Activated naive CD4-positive, alpha-beta T cell (primary cell): ENCODE data around the gene MLN.

Source experiments
- DNase-seq, 4 experiments: peaks; one replicate each; lab custom pipeline; 2025; lab: John Stamatoyannopoulos, UW

Gene MLN

GRCh38 chr6:33771146-33772081 is 32.4 kb downstream of the MLN start:
- peak in 3 of 4 experiments; percentile 24 to 64 (median 37) for DNase-seq

- no peak for DNase-seq
These were observed 33.0 kb downstream of the MLN start for GRCh38 chr6:33770833-33771145.

DNA sequence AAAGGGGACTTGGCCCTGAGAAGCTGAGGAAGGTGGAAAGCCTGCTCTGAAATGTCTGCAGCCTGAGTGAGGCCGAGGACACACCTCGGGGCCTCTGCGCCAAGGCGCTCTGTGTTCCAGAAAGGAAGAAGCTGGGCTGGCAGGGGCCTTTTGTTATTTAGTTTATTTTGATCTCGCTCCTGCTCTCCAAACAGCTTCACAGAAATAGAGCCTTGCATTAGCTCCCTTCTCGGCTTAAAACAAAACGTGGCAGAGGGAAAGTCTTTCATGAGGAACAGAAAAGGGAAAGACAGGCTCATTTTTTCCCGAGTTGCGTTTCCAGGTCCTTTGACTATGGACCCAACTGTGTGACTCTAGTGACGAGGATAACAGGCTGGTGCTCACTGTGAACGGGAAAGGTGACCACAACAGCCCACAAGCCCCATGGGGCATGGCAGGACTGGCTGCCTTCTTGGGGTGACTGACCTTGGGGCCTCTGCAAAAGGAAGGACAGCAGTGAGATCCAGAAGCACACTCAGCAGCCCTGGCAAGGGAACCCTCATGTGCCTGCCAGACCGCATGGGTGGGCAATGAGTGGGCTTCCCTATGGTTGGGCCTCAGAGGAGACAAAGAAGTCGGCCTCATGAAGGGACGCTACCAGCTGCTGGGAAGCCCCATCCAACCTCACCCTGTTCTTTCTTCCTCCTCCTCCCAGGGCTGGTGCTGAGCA is 33.5 kb downstream of the MLN start:
- no peak for DNase-seq

DNA sequence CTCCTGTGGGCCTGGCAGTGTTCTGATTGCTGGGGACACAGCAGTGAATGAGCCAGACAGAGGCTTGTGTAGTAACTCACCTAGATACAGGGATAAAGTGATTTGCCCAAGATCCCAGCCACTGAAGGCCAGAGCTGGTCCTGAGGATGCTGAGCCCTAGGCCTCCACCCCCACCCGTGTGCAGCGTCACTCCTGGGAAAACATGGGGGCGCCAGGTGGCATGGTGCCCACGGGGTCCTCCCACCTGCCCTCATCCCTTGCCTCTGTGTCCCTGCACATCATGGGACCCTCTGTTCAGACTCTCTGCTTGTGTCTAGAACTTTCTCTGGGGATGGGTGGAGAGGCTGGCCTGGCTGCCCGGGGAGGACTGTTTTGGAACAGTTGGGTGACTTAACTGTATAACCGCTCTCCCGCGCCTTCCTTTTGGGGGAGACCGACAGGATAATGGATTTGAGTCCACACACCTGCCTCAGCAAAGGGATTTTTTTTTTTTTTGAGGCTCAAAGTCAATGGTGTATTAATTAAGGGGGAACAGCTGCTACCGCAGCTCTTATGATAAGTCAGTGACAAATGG is 34.5 kb downstream of the MLN start:
- no peak for DNase-seq

DNA sequence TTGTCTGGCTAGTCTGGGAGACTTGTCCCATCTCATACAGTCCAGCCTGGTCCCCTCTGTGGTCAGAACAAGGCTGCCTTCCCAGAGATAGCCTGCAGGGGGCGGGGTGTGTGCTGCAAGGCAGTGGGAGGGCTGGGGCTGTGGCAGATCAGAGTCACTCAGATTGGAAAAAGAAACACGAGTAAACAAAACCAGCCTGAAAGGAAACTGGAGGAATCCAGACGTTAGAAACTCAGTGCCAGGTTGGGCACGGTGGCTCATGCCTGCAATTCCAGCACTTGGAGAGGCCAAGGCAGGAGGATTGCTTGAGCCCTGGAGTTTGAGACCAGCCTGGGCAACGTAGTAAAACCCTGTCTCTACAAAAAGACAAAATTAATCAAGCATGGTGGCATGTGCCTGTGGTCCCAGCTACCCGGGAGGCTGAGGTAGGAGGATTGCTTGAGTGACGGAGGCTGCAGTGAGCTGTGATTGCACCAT is 35.1 kb downstream of the MLN start:
- peak; percentile 41 to 68 (median 46) for DNase-seq

- DNase-seq: no peak
These were observed 36.6 kb downstream of the MLN start for GRCh38 chr6:33766921-33767907.

- no peak for DNase-seq
These were observed 38.4 kb downstream of the MLN start for GRCh38 chr6:33765368-33765767.

- no peak for DNase-seq
These were observed 39.8 kb downstream of the MLN start for GRCh38 chr6:33764036-33764435.

- DNase-seq: no peak
These were observed 40.3 kb downstream of the MLN start for GRCh38 chr6:33763483-33763882.

DNA sequence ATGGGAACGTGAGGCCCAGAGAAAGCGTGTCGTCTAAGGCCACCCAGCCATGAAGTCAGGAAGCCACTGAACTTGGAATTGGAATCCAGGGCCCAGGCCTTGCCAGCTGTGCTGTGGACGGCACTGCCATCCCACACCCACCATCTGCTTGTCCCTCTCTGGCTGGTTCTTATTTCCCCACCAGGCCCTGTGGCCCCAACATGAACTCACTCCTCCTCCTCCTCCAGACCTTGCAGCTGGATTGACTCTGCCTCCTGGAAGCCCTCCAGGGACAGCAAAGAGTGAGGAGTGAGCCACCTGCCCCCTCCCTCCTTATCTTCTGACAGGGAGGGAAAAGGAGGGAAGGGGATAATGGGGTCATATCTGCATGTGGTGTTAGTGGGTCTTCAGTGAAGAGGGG is 41.1 kb downstream of the MLN start:
- no peak for DNase-seq

- DNase-seq: peak in 1 of 4 experiments; percentile 27
These were observed 41.7 kb downstream of the MLN start for GRCh38 chr6:33761922-33762629.

DNA sequence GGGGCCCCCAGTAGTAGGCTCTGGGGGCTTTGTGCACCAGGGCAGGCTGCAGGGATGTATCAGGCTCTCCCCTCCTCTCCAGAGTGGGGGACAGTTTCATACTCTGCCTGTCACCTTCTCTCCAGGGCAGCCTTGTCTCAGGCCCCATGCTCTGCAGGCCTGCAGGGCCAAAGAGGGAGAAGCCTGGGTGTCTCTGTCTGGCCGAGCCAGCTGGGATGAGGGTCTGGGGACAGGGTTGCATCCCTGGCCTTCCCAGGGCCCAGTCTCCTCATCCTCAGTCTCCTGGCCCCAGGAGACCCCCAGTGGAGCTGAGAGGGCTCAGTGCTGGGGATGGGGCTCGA is 42.3 kb downstream of the MLN start:
- no peak for DNase-seq

DNA sequence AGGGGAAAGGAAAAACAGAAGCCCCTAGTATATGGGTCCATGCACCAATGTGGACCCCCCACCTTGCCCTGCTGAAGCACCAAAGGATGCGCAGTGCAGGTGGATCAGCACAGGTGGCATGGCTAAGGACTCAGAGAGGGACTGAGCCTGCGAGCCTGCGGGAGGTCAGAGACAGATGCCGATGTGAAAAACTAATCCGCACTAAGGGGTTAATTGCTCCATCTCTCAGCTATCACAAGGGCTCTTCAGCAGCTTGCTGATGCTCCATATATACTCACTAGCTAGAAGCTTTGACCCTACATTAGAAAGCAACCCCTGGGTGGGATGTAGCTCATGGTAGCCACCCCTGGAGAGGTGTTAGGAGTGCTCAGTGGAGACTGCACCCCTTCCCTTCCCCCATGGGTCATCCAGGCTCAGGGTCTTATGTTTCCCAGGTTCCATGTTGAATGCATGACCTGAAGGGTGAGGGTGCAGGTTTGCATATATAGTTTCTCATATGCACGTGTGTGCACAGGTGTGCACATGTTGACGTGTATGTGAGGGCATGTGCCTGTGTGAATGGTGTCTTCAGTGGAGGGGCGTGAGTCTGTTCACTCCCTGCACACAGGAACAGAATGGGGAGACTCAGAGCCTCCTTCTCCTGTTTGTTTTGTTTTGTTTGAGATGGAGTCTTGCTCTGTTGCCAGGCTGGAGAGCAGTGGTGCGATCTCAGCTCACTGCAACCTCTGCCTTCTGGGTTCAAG is 43.7 kb downstream of the MLN start:
- no peak for DNase-seq

- DNase-seq: no peak
These were observed 45.0 kb downstream of the MLN start for GRCh38 chr6:33758815-33759216.

- DNase-seq: no peak
These were observed 45.9 kb downstream of the MLN start for GRCh38 chr6:33757906-33758305.

DNA sequence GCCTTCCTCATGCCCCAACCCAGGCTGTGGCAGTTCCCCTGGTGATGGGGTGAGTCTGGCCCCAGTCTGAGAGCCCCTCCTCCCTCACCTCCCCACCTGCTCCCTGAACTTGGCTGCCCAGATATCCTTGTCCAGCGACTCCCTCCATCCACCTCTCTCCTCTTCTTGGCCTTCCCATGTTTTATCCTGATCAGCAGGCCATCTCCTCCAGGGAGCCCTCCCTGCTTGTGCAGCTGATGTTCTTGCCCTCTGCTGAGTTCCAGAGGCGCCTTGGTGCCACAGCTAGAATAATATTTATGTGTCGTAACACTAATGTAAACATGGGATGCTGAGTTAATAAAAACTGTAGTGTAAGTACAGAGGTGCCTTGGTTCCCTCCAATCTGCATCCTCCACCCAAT is 46.7 kb downstream of the MLN start:
- DNase-seq: no peak

DNA sequence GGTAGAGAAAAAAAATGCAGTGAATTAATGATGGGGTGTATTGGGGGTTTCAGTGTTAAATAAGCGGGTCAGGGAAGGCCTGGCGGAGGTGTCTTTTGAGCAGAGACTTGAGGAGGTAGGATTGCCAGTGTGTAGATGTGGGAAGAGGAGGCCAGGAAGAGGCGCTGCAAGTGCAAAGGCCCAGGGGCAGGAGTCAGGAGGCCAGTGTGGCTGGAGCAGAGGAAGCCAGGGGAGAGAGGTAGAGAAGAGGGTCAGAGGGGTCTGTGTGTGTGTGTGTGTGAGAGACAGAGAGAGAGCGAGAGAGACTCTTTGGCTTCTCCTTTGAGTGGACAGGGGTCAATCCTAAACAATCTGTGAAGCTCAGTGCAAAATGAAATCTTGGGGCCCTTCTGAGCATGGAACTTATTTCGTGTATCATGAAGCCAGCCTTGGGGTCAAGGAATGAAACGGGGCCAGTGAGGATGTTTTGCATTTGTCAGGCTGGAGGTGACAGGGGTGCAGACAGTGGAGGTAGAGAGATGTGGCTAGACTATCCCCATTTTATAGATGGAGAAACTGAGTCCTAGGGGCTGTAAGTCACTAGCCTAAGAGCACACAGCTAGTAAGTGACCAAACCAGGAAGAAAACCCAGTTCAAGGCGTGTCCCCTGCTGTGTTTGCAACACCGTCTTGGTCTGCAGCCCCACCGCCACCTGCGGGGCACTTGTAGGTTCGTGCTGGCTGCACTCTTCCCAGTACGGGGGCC is 47.4 kb downstream of the MLN start:
- DNase-seq: no peak

- DNase-seq: no peak
These were observed 48.5 kb downstream of the MLN start for GRCh38 chr6:33755070-33755869.

DNA sequence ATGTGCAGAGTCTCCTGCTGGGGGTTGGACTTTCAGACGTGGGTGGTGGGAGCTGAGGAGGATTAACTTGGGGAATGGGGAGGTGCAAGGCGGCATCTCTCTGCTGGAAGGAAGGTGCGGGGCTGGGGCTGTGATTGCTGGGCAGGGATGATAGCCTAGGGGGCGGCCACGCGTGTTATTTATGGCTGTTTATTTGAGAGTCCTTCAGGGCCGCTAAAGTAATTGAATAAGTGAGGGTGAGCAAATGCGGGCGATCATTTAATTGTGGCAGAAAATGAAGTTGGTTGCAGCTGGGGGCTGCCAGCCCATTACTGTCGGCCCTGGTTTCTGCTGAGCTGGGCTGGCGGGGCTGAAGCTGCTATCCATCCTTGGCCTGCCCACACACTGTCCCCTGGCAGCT is 49.6 kb downstream of the MLN start:
- no peak for DNase-seq
